K562 (cell line): ENCODE measurements around the gene H2BK1. TPM values are rescaled to one million over a fixed set of nuclear protein-coding genes. Genes with fewer than 3 reads are reported as not detected.

Experiments used
- CBFB ChIP-seq: sonication (generic); formaldehyde crosslinking; IDR thresholded peaks from 2 replicates; pipeline ENCODE4 v1.4.0; 2020; ENCODE audit warnings: mild to moderate bottlenecking, missing genetic modification reagents
- CC2D1A ChIP-seq: fragments of 450-650 bp; IDR thresholded peaks from 2 replicates; pipeline ENCODE4 v1.6.1; 2017; ENCODE audit warnings: mild to moderate bottlenecking
- CHCHD3 ChIP-seq: fragments of 250-450 bp; sonication (Bioruptor Pico); IDR thresholded peaks from 2 replicates; pipeline ENCODE4 v2.1.2; 2022; ENCODE audit warnings: mild to moderate bottlenecking
- CREB1 ChIP-seq, 2 experiments: sonication (generic) in 1 of 2; formaldehyde crosslinking in 1 of 2; IDR thresholded peaks; 2 replicates each; pipeline versions ENCODE4 v1.6.1 to v1.8.0; 2012 to 2022; ENCODE audit warnings: inconsistent platforms in 1 of 2, mild to moderate bottlenecking in 1 of 2, missing genetic modification reagents in 1 of 2, moderate library complexity in 1 of 2
- E2F6 ChIP-seq, 2 experiments: IDR thresholded peaks; 2 replicates each; pipeline ENCODE4 v1.6.1; 2011; ENCODE audit warnings: borderline replicate concordance in 1 of 2, control low read depth in 1 of 2, low read depth in 1 of 2, low read length in 1 of 2, mild to moderate bottlenecking in 1 of 2, mixed read lengths in 1 of 2, moderate library complexity in 1 of 2; ENCODE audit not compliant: insufficient read depth in 1 of 2, insufficient read length in 1 of 2, poor library complexity in 1 of 2, severe bottlenecking in 1 of 2; ENCODE audit errors: extremely low read depth in 1 of 2
- EHMT2 ChIP-seq: fragments of 450-650 bp; IDR thresholded peaks from 2 replicates; pipeline ENCODE4 v1.6.1; 2018; ENCODE audit warnings: antibody characterized with exemption
- ETV6 ChIP-seq, 3 experiments: fragments of 150-350 bp in 1 of 3; sonication (generic) in 1 of 3; formaldehyde crosslinking in 1 of 3; IDR thresholded peaks; 2 replicates each; pipeline versions ENCODE4 v1.6.1 to v1.8.0; 2014 to 2022; ENCODE audit warnings: borderline replicate concordance in 2 of 3, low read depth in 2 of 3, antibody characterized with exemption in 1 of 3, low read length in 1 of 3, mild to moderate bottlenecking in 1 of 3, missing genetic modification reagents in 1 of 3
- FOXA3 ChIP-seq, 2 experiments: fragments of 450-650 bp in 1 of 2; sonication (generic) in 1 of 2; formaldehyde crosslinking; IDR thresholded peaks in 1 of 2; conservative IDR thresholded peaks in 1 of 2; 2 replicates each; pipeline versions ENCODE4 v1.4.0 to v1.8.0; 2020 to 2022; ENCODE audit warnings: mild to moderate bottlenecking in 2 of 2, missing genetic modification reagents in 1 of 2
- MYC ChIP-seq, 2 experiments: fragments of 250-450 bp in 1 of 2; sonication (Bioruptor Pico) in 1 of 2; IDR thresholded peaks; 2 replicates each; pipeline versions ENCODE4 v1.5.1 to v1.6.1; 2012 to 2021; ENCODE audit warnings: low read depth in 2 of 2, borderline replicate concordance in 1 of 2, improper control_type of control experiment in 1 of 2, low read length in 1 of 2, mild to moderate bottlenecking in 1 of 2, moderate library complexity in 1 of 2
- NCOA2 ChIP-seq, 2 experiments: fragments of 450-650 bp; IDR thresholded peaks; 2 replicates each; pipeline ENCODE4 v1.6.1; 2018; ENCODE audit warnings: mild to moderate bottlenecking in 2 of 2, moderate library complexity in 1 of 2; ENCODE audit not compliant: partially characterized antibody in 2 of 2
- RAD21 ChIP-seq, 2 experiments: fragments of 250-450 bp in 1 of 2; fragments of 450-650 bp in 1 of 2; sonication (Bioruptor Pico) in 1 of 2; formaldehyde crosslinking in 1 of 2; IDR thresholded peaks in 1 of 2; conservative IDR thresholded peaks in 1 of 2; 2 replicates each; pipeline versions ENCODE4 v1.4.0 to v1.8.0; 2020 to 2022; ENCODE audit warnings: mild to moderate bottlenecking in 2 of 2, moderate library complexity in 1 of 2
- RNF2 ChIP-seq: sonication (generic); IDR thresholded peaks from 2 replicates; pipeline ENCODE4 v1.6.1; 2016
- SP1 ChIP-seq: sonication (generic); formaldehyde crosslinking; IDR thresholded peaks from 2 replicates; pipeline ENCODE4 v1.8.1; 2022; ENCODE audit warnings: mild to moderate bottlenecking, missing genetic modification reagents
- TCF7L2 ChIP-seq: fragments of 150-350 bp; IDR thresholded peaks from 2 replicates; pipeline ENCODE4 v1.6.1; 2016; ENCODE audit warnings: low read depth, mild to moderate bottlenecking, low read length, moderate library complexity
- UBTF ChIP-seq, 2 experiments: IDR thresholded peaks; 2 replicates each; pipeline ENCODE4 v1.6.1; 2012; ENCODE audit warnings: improper control_type of control experiment in 2 of 2, low read depth in 2 of 2, low read length in 2 of 2, borderline replicate concordance in 1 of 2
- ZBTB5 ChIP-seq: fragments of 450-650 bp; IDR thresholded peaks from 2 replicates; pipeline ENCODE4 v1.6.1; 2017; ENCODE audit warnings: antibody characterized with exemption
- ZBTB8A ChIP-seq: fragments of 450-650 bp; IDR thresholded peaks from 2 replicates; pipeline ENCODE4 v1.6.1; 2018; ENCODE audit warnings: mild to moderate bottlenecking, moderate library complexity; ENCODE audit not compliant: partially characterized antibody
- ZNF140 ChIP-seq: fragments of 250-450 bp; sonication (Bioruptor Pico); IDR thresholded peaks from 2 replicates; pipeline ENCODE4 v1.8.0; 2021; ENCODE audit warnings: moderate library complexity, mild to moderate bottlenecking, inconsistent platforms
- ZNF316 ChIP-seq: fragments of 450-650 bp; IDR thresholded peaks from 2 replicates; pipeline ENCODE4 v1.6.1; 2016
- ZNF551 ChIP-seq: fragments of 250-450 bp; sonication (Bioruptor Pico); IDR thresholded peaks from 2 replicates; pipeline ENCODE4 v1.5.0; 2021; ENCODE audit warnings: mild to moderate bottlenecking, moderate library complexity
- ZNF717 ChIP-seq: fragments of 250-450 bp; sonication (Bioruptor Pico); IDR thresholded peaks from 2 replicates; pipeline ENCODE4 v1.5.0; 2021
- polyA plus RNA-seq, 8 experiments: library from polyadenylated mRNA; depleted of rRNA in 4 of 8; stranded (reverse) in 5 of 8; unstranded in 3 of 8; fragments of >200 nt; fragmentation: Nextera tagmentation in 2 of 8; fragmentation: Illumina TruSeq in 1 of 8; extraction: Ambion mirVana in 2 of 8; extraction: Trizol in 1 of 8; gene quantifications; 2 replicates each; pipeline versions ENCODE4 v1.2.1 to v1.2.3, GENCODE V29; 2011 to 2014; ENCODE audit warnings: inconsistent platforms in 1 of 8, missing spikeins in 1 of 8
- total RNA-seq, 7 experiments: library from RNA; depleted of rRNA in 6 of 7; stranded (reverse); fragments of >200 nt in 6 of 7; fragmentation: Illumina TruSeq in 2 of 7; extraction: Trizol in 2 of 7; gene quantifications; 2 replicates each; pipeline versions ENCODE4 v1.2.1 to v1.2.3, GENCODE V29; 2011 to 2021; ENCODE audit warnings: low replicate concordance in 1 of 7

The H2BK1 gene
- total and polyA plus RNA-seq, 9 of the 15 experiments (the other 6 are each of a cell fraction or from before 2014, with no cell fraction given): not detected

GRCh38 chr7:151204383-151205032 lies 5.8 kb downstream of the H2BK1 start (continued):
- no peak for TF ChIP-seq ZNF140 (CRISPR knock-in tag)
- TF ChIP-seq EHMT2: peak; percentile 78; the same call in 1 of the 2 replicates
- no peak for TF ChIP-seq TCF7L2
- peak; percentile 69 for TF ChIP-seq RNF2
- TF ChIP-seq CHCHD3 (CRISPR knock-in tag): no peak
- no peak for TF ChIP-seq CREB1 (IDR thresholded peaks at IDR 0.05)
- peak; percentile 59; the same call in 1 of the 2 replicates for TF ChIP-seq CREB1 (CRISPR knock-in tag; IDR thresholded peaks at IDR 0.05)
- peak; percentile 88 for TF ChIP-seq ZBTB5
- TF ChIP-seq ZNF551 (CRISPR knock-in tag): no peak
- TF ChIP-seq RAD21 (CRISPR knock-in tag; conservative IDR thresholded peaks at IDR 0.05 in 1 of 2, IDR thresholded peaks at IDR 0.05 in 1 of 2): peak; percentile 23 to 50; a peak in 2 of 4 replicates
- TF ChIP-seq SP1 (CRISPR knock-in tag): 0 out of 2 replicates have a peak, but pooled peaks have one; percentile 23
- peak; percentile 53; the same call in 1 of the 2 replicates for TF ChIP-seq MYC (IDR thresholded peaks at IDR 0.05; ENCODE audit: low read depth, low read length)
- no peak for TF ChIP-seq MYC (CRISPR knock-in tag; IDR thresholded peaks at IDR 0.05; ENCODE audit: borderline replicate concordance, low read depth)
- TF ChIP-seq CC2D1A: peak; percentile 77; the same call in 1 of the 2 replicates
- TF ChIP-seq ZBTB8A: no peak
- TF ChIP-seq FOXA3 (CRISPR knock-in tag; conservative IDR thresholded peaks at IDR 0.05 in 1 of 2, IDR thresholded peaks at IDR 0.05 in 1 of 2): peak in 1 of 2 experiments; percentile 70; a peak in 2 of 4 replicates
- no peak for TF ChIP-seq NCOA2 (IDR thresholded peaks at IDR 0.05; ENCODE audit: partially characterized antibody in 2 of 2)
- no peak for TF ChIP-seq ETV6 (IDR thresholded peaks at IDR 0.05; ENCODE audit: borderline replicate concordance in 1 of 2, low read depth in 2 of 2, low read length in 1 of 2)
- TF ChIP-seq ETV6 (CRISPR knock-in tag; IDR thresholded peaks at IDR 0.05; ENCODE audit: borderline replicate concordance): peak; percentile 52; the same call in 1 of the 2 replicates
- peak; percentile 81 to 97 for TF ChIP-seq E2F6 (IDR thresholded peaks at IDR 0.05; ENCODE audit: borderline replicate concordance in 1 of 2, extremely low read depth in 1 of 2, insufficient read depth in 1 of 2, insufficient read length in 1 of 2, low read depth in 1 of 2, low read length in 1 of 2, poor library complexity in 1 of 2, severe bottlenecking in 1 of 2)
- TF ChIP-seq ZNF316: no peak
- peak; percentile 71; the same call in 1 of the 2 replicates for TF ChIP-seq CBFB
- TF ChIP-seq UBTF (IDR thresholded peaks at IDR 0.05; ENCODE audit: borderline replicate concordance in 1 of 2, low read depth in 2 of 2, low read length in 2 of 2): 0 out of 4 replicates have a peak, but pooled peaks of 1 of the 2 experiments have one; percentile 32
- no peak for TF ChIP-seq ZNF717 (CRISPR knock-in tag)
